ENCODE measurements around the gene THRA. TPM values are rescaled to one million over a fixed set of nuclear protein-coding genes. Genes with fewer than 3 reads are reported as not detected.

Gene THRA
- total RNA-seq, 1 donor from 2014 or later: 13.6 TPM

DNA sequence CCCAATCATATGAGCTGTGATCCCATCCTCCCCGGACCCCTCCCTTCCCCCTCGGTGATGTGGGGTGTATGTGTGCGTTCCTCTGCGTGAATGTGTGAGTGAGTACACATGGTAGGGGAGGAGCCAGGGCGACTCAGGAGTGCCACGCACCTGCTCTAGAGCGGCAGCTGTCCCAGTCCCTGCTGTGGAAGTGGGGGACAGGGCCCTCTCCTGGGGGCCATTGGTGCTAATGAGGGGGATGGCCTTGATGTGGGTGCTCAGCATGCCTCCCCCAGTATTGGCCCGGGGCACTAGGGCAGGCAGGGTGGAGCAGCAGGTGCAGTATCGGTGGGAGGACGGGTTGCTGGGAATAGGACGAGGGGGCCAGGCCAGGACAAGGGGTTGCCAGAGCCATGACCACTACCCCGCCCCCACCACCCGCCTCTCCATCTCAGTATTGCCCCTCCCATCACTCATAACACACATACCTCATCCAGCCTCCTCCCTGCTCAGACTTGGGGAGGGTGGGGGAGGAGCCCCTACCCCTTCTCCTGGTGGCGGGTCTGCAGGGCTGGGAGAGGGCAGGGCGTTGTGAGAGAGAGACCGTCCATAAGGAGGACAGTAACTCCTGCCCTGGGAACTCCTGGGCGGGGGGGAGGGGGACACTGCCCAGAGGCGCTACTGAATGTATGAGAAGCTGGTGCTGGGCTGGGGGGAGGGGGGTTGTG, 29.1 kb downstream of the THRA start:
- no peak for DNase-seq (ENCODE audit: low spot score)
- no peak overlapping the region for H3K27ac Mint-ChIP-seq (ENCODE audit: unreplicated experiment)
- H3K36me3 Mint-ChIP-seq (ENCODE audit: low read depth, unreplicated experiment): peaks cover 19% of the 10 kb centered on the region
- H3K27me3 Mint-ChIP-seq (ENCODE audit: unreplicated experiment): peaks cover 24% of the 10 kb centered on the region
- TF ChIP-seq, protein P1, sequence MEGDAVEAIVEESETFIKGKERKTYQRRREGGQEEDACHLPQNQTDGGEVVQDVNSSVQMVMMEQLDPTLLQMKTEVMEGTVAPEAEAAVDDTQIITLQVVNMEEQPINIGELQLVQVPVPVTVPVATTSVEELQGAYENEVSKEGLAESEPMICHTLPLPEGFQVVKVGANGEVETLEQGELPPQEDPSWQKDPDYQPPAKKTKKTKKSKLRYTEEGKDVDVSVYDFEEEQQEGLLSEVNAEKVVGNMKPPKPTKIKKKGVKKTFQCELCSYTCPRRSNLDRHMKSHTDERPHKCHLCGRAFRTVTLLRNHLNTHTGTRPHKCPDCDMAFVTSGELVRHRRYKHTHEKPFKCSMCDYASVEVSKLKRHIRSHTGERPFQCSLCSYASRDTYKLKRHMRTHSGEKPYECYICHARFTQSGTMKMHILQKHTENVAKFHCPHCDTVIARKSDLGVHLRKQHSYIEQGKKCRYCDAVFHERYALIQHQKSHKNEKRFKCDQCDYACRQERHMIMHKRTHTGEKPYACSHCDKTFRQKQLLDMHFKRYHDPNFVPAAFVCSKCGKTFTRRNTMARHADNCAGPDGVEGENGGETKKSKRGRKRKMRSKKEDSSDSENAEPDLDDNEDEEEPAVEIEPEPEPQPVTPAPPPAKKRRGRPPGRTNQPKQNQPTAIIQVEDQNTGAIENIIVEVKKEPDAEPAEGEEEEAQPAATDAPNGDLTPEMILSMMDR (IDR thresholded peaks at IDR 0.05; ENCODE audit: unreplicated experiment): no peak
- H3K4me1 Mint-ChIP-seq (ENCODE audit: unreplicated experiment): peaks cover 38% of the 10 kb centered on the region
- H3K9me3 Mint-ChIP-seq (ENCODE audit: unreplicated experiment): no peaks in the 10 kb centered on the region
- no peak overlapping the region for H3K4me3 Mint-ChIP-seq (ENCODE audit: unreplicated experiment)

DNA sequence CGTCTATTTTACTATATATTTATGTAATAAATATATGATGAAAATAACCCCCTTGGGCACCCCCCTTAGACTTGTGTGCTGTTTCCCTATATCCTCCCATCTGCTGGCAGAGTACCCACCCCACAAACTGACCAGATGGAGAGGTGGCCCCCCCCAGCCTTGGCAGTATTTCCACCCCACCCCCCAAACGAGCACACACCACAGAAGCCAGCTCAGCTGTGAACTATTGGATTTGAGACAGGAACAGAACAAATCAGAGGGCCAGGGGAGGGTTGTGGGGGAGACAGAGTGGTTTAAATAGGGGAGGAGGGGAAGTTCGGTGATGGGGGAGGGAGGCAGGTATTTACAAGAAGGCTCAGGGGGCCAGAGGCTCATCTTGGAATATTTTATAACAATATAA, 29.8 kb downstream of the THRA start:
- Mint-ChIP-seq H3K27me3 (ENCODE audit: unreplicated experiment) (peaks cover 22% of the 10 kb centered on the region), H3K36me3 (ENCODE audit: low read depth, unreplicated experiment) (peaks cover 13% of the 10 kb centered on the region), H3K4me1 (ENCODE audit: unreplicated experiment) (peaks cover 34% of the 10 kb centered on the region), H3K9me3 (ENCODE audit: unreplicated experiment) (no peaks in the 10 kb centered on the region), H3K27ac (ENCODE audit: unreplicated experiment) (no peak overlapping the region), H3K4me3 (ENCODE audit: unreplicated experiment) (no peak overlapping the region)
- TF ChIP-seq, protein P1 (IDR thresholded peaks at IDR 0.05; ENCODE audit: unreplicated experiment): no peak
- no peak for DNase-seq (ENCODE audit: low spot score)

DNA sequence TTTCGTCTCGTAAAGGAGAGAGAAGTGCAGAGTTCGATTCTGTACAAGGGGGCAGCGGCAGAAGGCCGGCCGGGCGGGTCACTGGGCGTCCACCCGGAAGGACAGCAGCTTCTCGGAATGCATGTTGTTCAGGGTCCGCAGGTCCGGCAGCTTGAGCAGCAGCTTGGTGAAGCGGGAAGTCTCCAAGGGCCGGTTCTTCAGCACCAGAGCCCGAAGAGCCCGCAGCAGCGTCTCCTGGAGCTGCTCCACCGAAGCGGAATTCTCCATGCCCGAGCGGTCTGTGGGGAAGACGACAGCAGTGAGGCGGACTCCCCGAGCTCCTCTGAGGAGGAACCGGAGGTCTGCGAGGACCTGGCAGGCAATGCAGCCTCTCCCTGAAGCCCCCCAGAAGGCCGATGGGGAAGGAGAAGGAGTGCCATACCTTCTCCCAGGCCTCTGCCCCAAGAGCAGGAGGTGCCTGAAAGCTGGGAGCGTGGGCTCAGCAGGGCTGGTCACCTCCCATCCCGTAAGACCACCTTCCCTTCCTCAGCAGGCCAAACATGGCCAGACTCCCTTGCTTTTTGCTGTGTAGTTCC, 30.3 kb downstream of the THRA start:
- Mint-ChIP-seq H3K9me3 (ENCODE audit: unreplicated experiment) (no peaks in the 10 kb centered on the region), H3K4me3 (ENCODE audit: unreplicated experiment) (no peak overlapping the region), H3K27ac (ENCODE audit: unreplicated experiment) (no peak overlapping the region)

DNA sequence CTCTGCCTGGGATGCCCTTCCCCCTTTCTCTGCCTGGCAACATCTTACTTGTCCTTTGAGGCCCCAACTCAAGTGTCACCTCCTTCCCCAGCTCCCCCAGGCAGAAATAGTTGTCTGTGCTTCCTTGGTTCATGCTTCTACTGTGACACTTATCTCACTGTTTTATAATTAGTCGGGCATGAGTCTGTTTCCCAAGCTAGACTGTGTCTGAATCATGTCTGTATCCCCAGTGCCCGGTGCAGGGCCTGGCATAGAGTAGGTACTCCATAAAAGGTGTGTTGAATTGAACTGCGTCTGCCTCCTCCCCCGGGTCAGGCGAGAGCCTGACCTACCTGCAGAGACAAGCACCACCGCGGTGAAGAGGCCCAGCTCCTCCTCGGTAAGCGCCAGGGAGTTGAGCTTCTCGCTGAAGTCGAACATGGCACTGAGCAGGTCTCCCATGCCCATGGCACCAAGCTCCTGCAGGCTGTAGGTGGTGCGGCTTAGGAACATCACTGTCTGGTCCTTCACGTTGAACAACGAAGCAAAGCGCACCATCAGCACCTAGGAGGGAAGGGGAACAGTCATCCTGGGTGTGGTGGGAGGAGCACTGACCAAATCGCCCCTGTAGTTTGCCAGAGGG, 30.9 kb downstream of the THRA start:
- Mint-ChIP-seq H3K9me3 (ENCODE audit: unreplicated experiment) (no peaks in the 10 kb centered on the region), H3K36me3 (ENCODE audit: low read depth, unreplicated experiment) (peaks cover 16% of the 10 kb centered on the region), H3K4me1 (ENCODE audit: unreplicated experiment) (peaks cover 35% of the 10 kb centered on the region), H3K4me3 (ENCODE audit: unreplicated experiment) (peak overlapping the region; percentile 15), H3K27me3 (ENCODE audit: unreplicated experiment) (peaks cover 25% of the 10 kb centered on the region), H3K27ac (ENCODE audit: unreplicated experiment) (no peak overlapping the region)
- DNase-seq (ENCODE audit: low spot score): no peak
- TF ChIP-seq, protein P1 (IDR thresholded peaks at IDR 0.05; ENCODE audit: unreplicated experiment): no peak

More for the DNA sequence above, 30.3 kb downstream of the THRA start:
- peaks cover 23% of the 10 kb centered on the region for H3K27me3 Mint-ChIP-seq (ENCODE audit: unreplicated experiment)
- peaks cover 35% of the 10 kb centered on the region for H3K4me1 Mint-ChIP-seq (ENCODE audit: unreplicated experiment)
- H3K36me3 Mint-ChIP-seq (ENCODE audit: low read depth, unreplicated experiment): peaks cover 13% of the 10 kb centered on the region
- no peak for DNase-seq (ENCODE audit: low spot score)
- TF ChIP-seq, protein P1 (IDR thresholded peaks at IDR 0.05; ENCODE audit: unreplicated experiment): no peak

DNA sequence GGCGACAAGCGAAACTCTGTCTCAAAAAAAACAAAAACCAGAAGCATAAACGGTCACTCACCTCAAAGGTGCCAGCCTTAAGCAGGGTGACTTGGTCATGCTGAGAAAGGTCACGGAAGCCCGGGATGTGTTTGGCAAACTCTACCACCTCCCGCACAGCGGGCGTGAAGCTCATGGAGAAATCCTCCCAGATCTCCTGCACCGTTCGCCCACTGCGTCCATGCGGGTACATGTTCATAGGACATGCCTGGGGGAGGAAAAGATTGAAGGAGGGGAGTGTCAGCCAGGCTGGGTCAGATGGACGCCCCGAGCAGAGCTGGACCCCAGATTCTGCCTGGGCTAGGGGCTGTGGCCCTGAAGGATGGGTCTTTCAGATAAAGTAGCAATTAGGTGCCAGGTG, 32.1 kb downstream of the THRA start:
- no peak for DNase-seq (ENCODE audit: low spot score)
- peaks cover 26% of the 10 kb centered on the region for H3K27me3 Mint-ChIP-seq (ENCODE audit: unreplicated experiment)
- H3K4me1 Mint-ChIP-seq (ENCODE audit: unreplicated experiment): peaks cover 33% of the 10 kb centered on the region
- H3K27ac Mint-ChIP-seq (ENCODE audit: unreplicated experiment): peak overlapping the region; percentile 53
- no peaks in the 10 kb centered on the region for H3K9me3 Mint-ChIP-seq (ENCODE audit: unreplicated experiment)
- H3K36me3 Mint-ChIP-seq (ENCODE audit: low read depth, unreplicated experiment): peaks cover 17% of the 10 kb centered on the region
- H3K4me3 Mint-ChIP-seq (ENCODE audit: unreplicated experiment): no peak overlapping the region
- TF ChIP-seq, protein P1 (IDR thresholded peaks at IDR 0.05; ENCODE audit: unreplicated experiment): no peak

Data from endothelial cell (in vitro differentiated cells).